ENCODE measurements around the gene FBXO24. TPM values are rescaled to one million over a fixed set of nuclear protein-coding genes. Genes with fewer than 3 reads are reported as not detected.

The FBXO24 gene
- total RNA-seq, 1 donor from 2014 or later, result 0.46 TPM

DNA sequence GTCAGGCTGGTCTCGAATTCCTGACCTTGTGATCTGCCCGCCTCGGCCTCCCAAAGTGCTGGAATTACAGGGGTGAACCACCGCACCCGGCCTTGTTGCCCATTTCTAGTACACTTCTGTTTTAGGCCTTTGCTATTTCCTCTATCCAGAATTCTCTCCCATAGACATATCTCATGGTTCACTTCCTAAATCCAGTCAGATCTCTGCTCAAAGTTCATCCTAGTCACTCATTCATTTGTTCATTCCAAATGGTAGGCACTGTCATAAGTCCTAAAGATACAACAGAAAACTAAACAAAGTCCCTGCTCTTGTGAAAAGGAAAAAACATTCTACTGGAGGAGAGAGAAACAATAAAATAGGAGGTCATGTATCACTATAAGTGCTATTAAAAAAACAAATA, 23.8 kb downstream of the FBXO24 start:
- Mint-ChIP-seq H3K36me3 (ENCODE audit: unreplicated experiment) (peaks cover 11% of the 10 kb centered on the region), H3K4me3 (ENCODE audit: unreplicated experiment) (no peak overlapping the region), H3K27me3 (ENCODE audit: unreplicated experiment) (no peaks in the 10 kb centered on the region), H3K27ac (ENCODE audit: unreplicated experiment) (no peak overlapping the region), H3K4me1 (ENCODE audit: unreplicated experiment) (peaks cover 15% of the 10 kb centered on the region), H3K9me3 (ENCODE audit: unreplicated experiment) (no peaks in the 10 kb centered on the region)
- no peak for TF ChIP-seq CTCF (IDR thresholded peaks at IDR 0.05)
- DNase-seq (ENCODE audit: extremely low spot score, unreplicated experiment), result no peak

DNA sequence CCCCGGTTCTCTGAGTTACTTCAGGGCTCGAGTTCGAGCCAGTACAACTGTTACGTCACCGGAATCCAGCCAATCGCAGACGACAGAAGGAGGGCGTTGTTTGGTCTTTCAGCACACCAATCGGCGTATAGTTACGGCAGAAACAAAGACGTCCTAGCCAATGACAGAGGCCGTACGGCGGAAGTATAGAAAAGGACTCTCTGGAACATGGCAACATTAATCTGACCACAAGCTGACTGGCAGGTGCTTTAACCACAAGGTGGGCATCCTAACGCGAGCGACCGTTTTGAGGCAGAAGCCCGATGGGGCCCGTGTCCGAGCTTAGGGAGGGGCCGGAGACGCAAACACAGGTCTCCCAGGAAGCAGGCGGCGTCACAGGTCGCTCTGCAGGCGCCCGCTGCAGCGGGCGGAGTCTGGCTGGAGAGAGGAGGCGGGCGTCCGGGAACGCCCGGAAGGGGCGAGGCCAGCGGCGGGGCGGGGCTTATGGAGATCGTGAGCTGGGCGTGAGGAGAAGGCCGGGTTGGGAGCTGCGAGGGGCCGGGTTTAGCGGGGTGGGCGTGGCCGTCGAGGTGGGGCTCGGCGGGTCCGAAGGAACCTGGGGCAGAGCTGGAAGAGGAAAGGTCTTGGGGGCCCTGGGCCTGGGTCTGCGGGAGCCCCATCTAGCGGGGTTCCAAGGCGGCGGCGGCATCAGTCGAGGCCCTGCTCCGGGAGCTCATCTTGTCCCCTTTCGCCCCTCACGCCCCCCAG, 26.0 kb downstream of the FBXO24 start, which contains the start of gene MOSPD3:
Gene MOSPD3 (plus strand): TSS at position 558 of the 747 bp plus-strand sequence. CDS start 252 bp downstream, outside the sequence.
- Mint-ChIP-seq H3K27me3 (ENCODE audit: unreplicated experiment) (no peaks in the 10 kb centered on the region), H3K27ac (ENCODE audit: unreplicated experiment) (peak within 1 kb of the TSS; percentile 100), H3K4me1 (ENCODE audit: unreplicated experiment) (peaks cover 12% of the 10 kb centered on the region), H3K4me3 (ENCODE audit: unreplicated experiment) (peak within 1 kb of the TSS; percentile 98), H3K36me3 (ENCODE audit: unreplicated experiment) (peaks cover 8% of the 10 kb centered on the region), H3K9me3 (ENCODE audit: unreplicated experiment) (no peaks in the 10 kb centered on the region)
- TF ChIP-seq CTCF (IDR thresholded peaks at IDR 0.05), result no peak
- peak; percentile 99 for DNase-seq (ENCODE audit: extremely low spot score, unreplicated experiment)

DNA sequence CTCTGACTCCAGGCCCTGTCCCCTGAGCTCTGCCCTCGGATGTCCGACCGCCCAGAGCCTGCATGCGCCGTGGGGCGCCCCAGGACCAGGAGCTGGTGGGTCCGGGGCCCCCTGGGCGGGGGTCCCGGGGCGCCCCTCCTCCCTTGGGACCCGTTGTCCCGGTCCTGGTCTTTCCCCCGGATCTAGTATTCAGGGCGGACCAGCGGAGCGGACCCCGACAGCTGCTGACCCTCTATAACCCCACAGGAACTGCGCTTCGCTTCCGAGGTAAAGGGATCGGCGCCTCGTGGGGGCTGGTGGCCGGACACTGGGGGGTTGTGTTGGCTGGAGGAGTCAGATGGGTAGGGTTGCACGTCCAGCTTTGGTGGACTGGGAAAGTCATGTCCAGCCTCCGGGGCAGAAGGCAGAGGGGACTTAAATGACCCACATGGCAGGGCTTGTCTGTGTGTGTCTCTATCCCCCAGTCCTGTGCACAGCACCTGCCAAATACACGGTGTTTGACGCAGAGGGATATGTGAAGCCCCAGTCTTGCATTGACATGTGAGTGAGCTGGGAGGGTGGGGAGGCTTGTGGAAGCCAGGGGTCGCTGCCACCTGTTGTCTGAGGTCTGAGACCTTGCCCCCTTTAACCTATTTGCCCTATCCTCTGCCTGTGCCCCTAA, 26.7 kb downstream of the FBXO24 start:
- peak overlapping the region; percentile 4 for H3K27ac Mint-ChIP-seq (ENCODE audit: unreplicated experiment)
- TF ChIP-seq CTCF (IDR thresholded peaks at IDR 0.05), result peak; percentile 28

DNA sequence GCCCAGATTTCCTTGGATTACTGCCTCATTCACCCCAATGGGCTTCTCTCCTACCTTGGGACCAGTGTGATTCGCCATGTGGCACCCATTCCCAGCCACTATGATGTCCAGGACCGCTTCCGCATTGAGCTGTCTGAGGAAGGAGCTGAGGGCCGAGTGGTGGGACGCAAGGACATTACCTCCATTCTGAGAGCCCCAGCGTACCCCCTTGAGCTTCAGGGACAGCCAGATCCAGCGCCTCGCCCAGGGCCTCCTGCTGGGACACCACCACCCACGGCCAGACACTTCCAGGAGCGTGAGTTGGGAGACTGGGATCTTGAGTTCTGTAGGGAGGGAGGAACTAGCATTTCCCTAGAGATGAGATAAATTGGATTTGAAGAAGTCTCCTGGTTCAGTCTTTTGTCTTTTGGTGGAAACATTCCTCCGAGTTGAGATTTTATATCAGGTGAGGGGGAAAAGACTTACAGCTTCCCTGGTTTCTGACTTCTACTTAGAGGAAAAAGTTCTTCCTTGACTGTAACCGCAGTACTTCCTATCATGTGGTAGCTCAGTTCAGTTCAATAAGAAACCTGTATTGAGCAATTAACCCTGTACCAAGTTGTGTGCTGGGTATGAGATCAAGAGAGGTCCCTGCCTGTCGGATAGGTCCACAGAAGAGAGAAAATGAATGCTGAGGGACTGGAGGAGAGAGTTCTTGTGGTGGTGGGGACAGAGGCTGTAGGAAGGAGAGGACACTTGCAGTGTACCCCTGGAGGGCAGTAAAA, 27.5 kb downstream of the FBXO24 start:
- H3K4me3 Mint-ChIP-seq (ENCODE audit: unreplicated experiment), result peak overlapping the region; percentile 74

More for the DNA sequence above, 26.7 kb downstream of the FBXO24 start:
- Mint-ChIP-seq H3K36me3 (ENCODE audit: unreplicated experiment) (peaks cover 5% of the 10 kb centered on the region), H3K4me1 (ENCODE audit: unreplicated experiment) (peaks cover 12% of the 10 kb centered on the region), H3K27me3 (ENCODE audit: unreplicated experiment) (no peaks in the 10 kb centered on the region), H3K4me3 (ENCODE audit: unreplicated experiment) (peak overlapping the region; percentile 98), H3K9me3 (ENCODE audit: unreplicated experiment) (no peaks in the 10 kb centered on the region)
- DNase-seq (ENCODE audit: extremely low spot score, unreplicated experiment), result no peak

More for the DNA sequence above, 27.5 kb downstream of the FBXO24 start:
- Mint-ChIP-seq H3K27me3 (ENCODE audit: unreplicated experiment) (no peaks in the 10 kb centered on the region), H3K4me1 (ENCODE audit: unreplicated experiment) (peaks cover 12% of the 10 kb centered on the region), H3K27ac (ENCODE audit: unreplicated experiment) (no peak overlapping the region), H3K36me3 (ENCODE audit: unreplicated experiment) (peaks cover 2% of the 10 kb centered on the region), H3K9me3 (ENCODE audit: unreplicated experiment) (no peaks in the 10 kb centered on the region)
- no peak for DNase-seq (ENCODE audit: extremely low spot score, unreplicated experiment)
- no peak for TF ChIP-seq CTCF (IDR thresholded peaks at IDR 0.05)

All from osteocyte (in vitro differentiated cells).